Activated CD4-positive, CD25-positive, alpha-beta regulatory T cell treated with anti-CD3 and anti-CD28 coated beads, Interleukin-2, amount 50 U/mL, for 72 hours (primary cell): ENCODE results near the gene RFX3.

ENCODE experiments used
- DNase-seq: peaks from one replicate; pipeline ENCODE4 v3.0.0; 2021

RFX3 gene

GRCh38 chr9:3513265-3513818 lies 12.5 kb downstream of the RFX3 start:
- no peak for DNase-seq

GRCh38 chr9:3511551-3511950 lies 14.2 kb downstream of the RFX3 start:
- DNase-seq: no peak

GRCh38 chr9:3510796-3511195 lies 15.0 kb downstream of the RFX3 start:
- no peak for DNase-seq

- DNase-seq: no peak
Measured at GRCh38 chr9:3509926-3510325, 15.9 kb downstream of the RFX3 start.

GRCh38 chr9:3508521-3509291 lies 17.1 kb downstream of the RFX3 start:
- no peak for DNase-seq

- DNase-seq: no peak
Measured at GRCh38 chr9:3508078-3508431, 17.7 kb downstream of the RFX3 start.

- no peak for DNase-seq
Measured at GRCh38 chr9:3507395-3508077, 18.3 kb downstream of the RFX3 start.

- DNase-seq: no peak
Measured at GRCh38 chr9:3506164-3506563, 19.6 kb downstream of the RFX3 start.

GRCh38 chr9:3502560-3503398 lies 23.0 kb downstream of the RFX3 start:
- no peak for DNase-seq

- DNase-seq: no peak
Measured at GRCh38 chr9:3500044-3500443, 25.8 kb downstream of the RFX3 start.

- DNase-seq: no peak
Measured at GRCh38 chr9:3498691-3499090, 27.1 kb downstream of the RFX3 start.

GRCh38 chr9:3497857-3498256 lies 27.9 kb downstream of the RFX3 start:
- no peak for DNase-seq

GRCh38 chr9:3497401-3497800 lies 28.4 kb downstream of the RFX3 start:
- DNase-seq: no peak

- DNase-seq: no peak
Measured at GRCh38 chr9:3495855-3496254, 29.9 kb downstream of the RFX3 start.

GRCh38 chr9:3492214-3492613 lies 33.6 kb downstream of the RFX3 start:
- no peak for DNase-seq

GRCh38 chr9:3491450-3491849 lies 34.4 kb downstream of the RFX3 start:
- DNase-seq: no peak

- DNase-seq: no peak
Measured at GRCh38 chr9:3490957-3491356, 34.8 kb downstream of the RFX3 start.

- no peak for DNase-seq
Measured at GRCh38 chr9:3482578-3482977, 43.2 kb downstream of the RFX3 start.

GRCh38 chr9:3480353-3480655 lies 45.5 kb downstream of the RFX3 start:
- no peak for DNase-seq

GRCh38 chr9:3479514-3480352 lies 46.1 kb downstream of the RFX3 start:
- DNase-seq: no peak

- no peak for DNase-seq
Measured at GRCh38 chr9:3478549-3478953, 47.2 kb downstream of the RFX3 start.

- DNase-seq: no peak
Measured at GRCh38 chr9:3477236-3477834, 48.5 kb downstream of the RFX3 start.
